HepG2 (cell line): Measurements from ENCODE around the gene TRABD. TPM values are rescaled to one million over a fixed set of nuclear protein-coding genes. Genes with fewer than 3 reads are reported as not detected.
A peak's percentile ranks its signal among the peaks of the same experiment; 100 is the strongest.

ENCODE experiments used
- BRD4 ChIP-seq: sonication (generic); formaldehyde crosslinking; IDR thresholded peaks from 2 replicates; pipeline ENCODE4 v1.4.0; 2020; ENCODE audit warnings: missing genetic modification reagents
- DPF2 ChIP-seq: sonication (generic); formaldehyde crosslinking; IDR thresholded peaks from 2 replicates; pipeline ENCODE4 v1.4.0; 2020; ENCODE audit warnings: mild to moderate bottlenecking, low read depth, missing genetic modification reagents, borderline replicate concordance
- FIP1L1 ChIP-seq: fragments of 200-400 bp; formaldehyde crosslinking; IDR thresholded peaks from 2 replicates; pipeline ENCODE4 v1.6.1; 2018; ENCODE audit warnings: low read depth, mild to moderate bottlenecking, low read length, moderate library complexity, borderline replicate concordance; ENCODE audit not compliant: insufficient read depth
- GRHL1 ChIP-seq: sonication (generic); formaldehyde crosslinking; conservative IDR thresholded peaks from 2 replicates; pipeline ENCODE4 v1.8.0; 2022; ENCODE audit warnings: missing genetic modification reagents
- IRF2 ChIP-seq: IDR thresholded peaks from 2 replicates; pipeline ENCODE4 v1.6.1; 2018; ENCODE audit warnings: missing genetic modification reagents, missing compliant biosample characterization
- MXD4 ChIP-seq: IDR thresholded peaks from 2 replicates; pipeline ENCODE4 v1.6.1; 2016; ENCODE audit warnings: mild to moderate bottlenecking, missing biosample characterization, missing genetic modification reagents
- MXI1 ChIP-seq: IDR thresholded peaks from 3 replicates; pipeline ENCODE4 v1.6.1; 2012; ENCODE audit warnings: low read depth, low read length, inconsistent platforms, borderline replicate concordance
- NAIF1 ChIP-seq: sonication (generic); formaldehyde crosslinking; IDR thresholded peaks from 2 replicates; pipeline ENCODE4 v1.5.0; 2020; ENCODE audit warnings: mild to moderate bottlenecking, missing genetic modification reagents, borderline replicate concordance
- RARG ChIP-seq: sonication (generic); formaldehyde crosslinking; IDR thresholded peaks from 2 replicates; pipeline ENCODE4 v1.4.0; 2020; ENCODE audit warnings: low read depth, mild to moderate bottlenecking, missing genetic modification reagents
- SCMH1 ChIP-seq: sonication (generic); formaldehyde crosslinking; IDR thresholded peaks from 2 replicates; pipeline ENCODE4 v1.9.0; 2021; ENCODE audit warnings: missing genetic modification reagents, mild to moderate bottlenecking, borderline replicate concordance
- THAP11 ChIP-seq: IDR thresholded peaks from 2 replicates; pipeline ENCODE4 v1.6.1; 2016; ENCODE audit warnings: missing biosample characterization, missing genetic modification reagents
- THAP9 ChIP-seq: sonication (generic); formaldehyde crosslinking; IDR thresholded peaks from 2 replicates; pipeline ENCODE4; 2020; ENCODE audit warnings: missing genetic modification reagents, mild to moderate bottlenecking, borderline replicate concordance
- TMF1 ChIP-seq: sonication (generic); formaldehyde crosslinking; IDR thresholded peaks from 2 replicates; pipeline ENCODE4 v1.8.1; 2022; ENCODE audit warnings: low read depth, missing genetic modification reagents
- TRIM24 ChIP-seq: sonication (generic); formaldehyde crosslinking; IDR thresholded peaks from 2 replicates; pipeline ENCODE4 v1.8.0; 2022; ENCODE audit warnings: mild to moderate bottlenecking, missing genetic modification reagents
- ZFX ChIP-seq: sonication (generic); formaldehyde crosslinking; IDR thresholded peaks from 2 replicates; pipeline ENCODE4 v1.4.0; 2020; ENCODE audit warnings: mild to moderate bottlenecking, low read depth, missing genetic modification reagents, moderate library complexity
- ZNF260 ChIP-seq: sonication (generic); formaldehyde crosslinking; IDR thresholded peaks from 2 replicates; pipeline ENCODE4 v1.4.0; 2020; ENCODE audit warnings: missing genetic modification reagents, low read depth, mild to moderate bottlenecking, borderline replicate concordance
- ZNF7 ChIP-seq: IDR thresholded peaks from 2 replicates; pipeline ENCODE4 v1.6.1; 2016; ENCODE audit warnings: missing biosample characterization, missing genetic modification reagents
- polyA plus RNA-seq, 8 experiments: library from polyadenylated mRNA; depleted of rRNA in 3 of 8; stranded (reverse) in 7 of 8; unstranded in 1 of 8; fragments of >200 nt; fragmentation: Illumina TruSeq in 4 of 8; extraction: Trizol in 4 of 8; gene quantifications; 2 replicates each; pipeline versions ENCODE4 v1.2.1 to v1.2.3, GENCODE V29; 2011 to 2016; ENCODE audit warnings: low read depth in 4 of 8, missing spikeins in 1 of 8, mixed read lengths in 1 of 8; ENCODE audit not compliant: insufficient read depth in 1 of 8
- total RNA-seq, 5 experiments: library from RNA; depleted of rRNA; stranded (reverse); fragments of >200 nt; fragmentation: Illumina TruSeq; extraction: Trizol; gene quantifications; 2 replicates each; pipeline ENCODE4 v1.2.3, GENCODE V29; 2016; ENCODE audit warnings: low read depth in 1 of 5
- TF ChIP-seq, protein P1 (sequence below): sonication (generic); formaldehyde crosslinking; IDR thresholded peaks from 2 replicates; pipeline ENCODE4 v1.4.0; 2020; ENCODE audit warnings: missing genetic modification reagents, borderline replicate concordance
- TF ChIP-seq, protein P2 (sequence below): IDR thresholded peaks from 2 replicates; pipeline ENCODE4 v1.6.1; 2016; ENCODE audit warnings: low read depth, control low read depth
- TF ChIP-seq, protein P3 (sequence below): IDR thresholded peaks from 2 replicates; pipeline ENCODE4 v1.6.1; 2016; ENCODE audit warnings: missing compliant biosample characterization, missing genetic modification reagents, borderline replicate concordance

The TRABD gene
- total and polyA plus RNA-seq, 2 of the 13 experiments (the other 11 are each of a cell fraction or from before 2014, with no cell fraction given), result 21.5 to 28.9 TPM

DNA sequence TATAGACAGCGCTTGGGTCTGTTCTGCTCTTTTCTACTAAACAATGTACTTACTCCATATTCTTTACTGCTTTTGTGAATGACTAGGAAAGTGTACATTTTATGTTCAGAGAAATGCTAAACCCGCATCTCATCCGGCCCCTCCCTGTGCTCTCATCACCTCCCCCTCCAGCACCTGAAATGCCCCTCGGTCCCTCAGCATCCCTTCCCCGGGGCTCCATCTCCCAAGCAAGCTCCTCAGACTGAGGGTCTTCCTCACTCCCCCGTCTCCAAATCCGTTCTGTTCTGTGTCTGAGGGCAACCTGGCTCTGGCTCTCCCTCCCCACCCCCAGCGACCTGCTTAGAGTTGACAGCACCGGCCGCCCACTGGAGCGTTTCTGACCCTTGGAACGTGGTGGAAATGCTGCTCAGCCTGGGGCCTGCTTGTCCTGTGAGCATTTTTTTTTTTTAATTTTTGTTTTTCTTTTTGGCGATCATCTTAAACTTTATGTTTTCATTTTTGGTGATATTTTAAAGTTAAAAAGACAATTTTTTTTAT, 16.5 kb downstream of the TRABD start (continued):
- TF ChIP-seq THAP9 (CRISPR knock-in tag), result no peak
- TF ChIP-seq TMF1 (CRISPR knock-in tag), result no peak
- TF ChIP-seq, protein P1, sequence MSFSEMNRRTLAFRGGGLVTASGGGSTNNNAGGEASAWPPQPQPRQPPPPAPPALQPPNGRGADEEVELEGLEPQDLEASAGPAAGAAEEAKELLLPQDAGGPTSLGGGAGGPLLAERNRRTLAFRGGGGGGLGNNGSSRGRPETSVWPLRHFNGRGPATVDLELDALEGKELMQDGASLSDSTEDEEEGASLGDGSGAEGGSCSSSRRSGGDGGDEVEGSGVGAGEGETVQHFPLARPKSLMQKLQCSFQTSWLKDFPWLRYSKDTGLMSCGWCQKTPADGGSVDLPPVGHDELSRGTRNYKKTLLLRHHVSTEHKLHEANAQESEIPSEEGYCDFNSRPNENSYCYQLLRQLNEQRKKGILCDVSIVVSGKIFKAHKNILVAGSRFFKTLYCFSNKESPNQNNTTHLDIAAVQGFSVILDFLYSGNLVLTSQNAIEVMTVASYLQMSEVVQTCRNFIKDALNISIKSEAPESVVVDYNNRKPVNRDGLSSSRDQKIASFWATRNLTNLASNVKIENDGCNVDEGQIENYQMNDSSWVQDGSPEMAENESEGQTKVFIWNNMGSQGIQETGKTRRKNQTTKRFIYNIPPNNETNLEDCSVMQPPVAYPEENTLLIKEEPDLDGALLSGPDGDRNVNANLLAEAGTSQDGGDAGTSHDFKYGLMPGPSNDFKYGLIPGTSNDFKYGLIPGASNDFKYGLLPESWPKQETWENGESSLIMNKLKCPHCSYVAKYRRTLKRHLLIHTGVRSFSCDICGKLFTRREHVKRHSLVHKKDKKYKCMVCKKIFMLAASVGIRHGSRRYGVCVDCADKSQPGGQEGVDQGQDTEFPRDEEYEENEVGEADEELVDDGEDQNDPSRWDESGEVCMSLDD, result no peak
- TF ChIP-seq, protein P2, sequence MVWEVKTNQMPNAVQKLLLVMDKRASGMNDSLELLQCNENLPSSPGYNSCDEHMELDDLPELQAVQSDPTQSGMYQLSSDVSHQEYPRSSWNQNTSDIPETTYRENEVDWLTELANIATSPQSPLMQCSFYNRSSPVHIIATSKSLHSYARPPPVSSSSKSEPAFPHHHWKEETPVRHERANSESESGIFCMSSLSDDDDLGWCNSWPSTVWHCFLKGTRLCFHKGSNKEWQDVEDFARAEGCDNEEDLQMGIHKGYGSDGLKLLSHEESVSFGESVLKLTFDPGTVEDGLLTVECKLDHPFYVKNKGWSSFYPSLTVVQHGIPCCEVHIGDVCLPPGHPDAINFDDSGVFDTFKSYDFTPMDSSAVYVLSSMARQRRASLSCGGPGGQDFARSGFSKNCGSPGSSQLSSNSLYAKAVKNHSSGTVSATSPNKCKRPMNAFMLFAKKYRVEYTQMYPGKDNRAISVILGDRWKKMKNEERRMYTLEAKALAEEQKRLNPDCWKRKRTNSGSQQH, result no peak
- TF ChIP-seq FIP1L1, result no peak
- TF ChIP-seq THAP11 (CRISPR knock-in tag), result 0 out of 2 replicates have a peak, but pooled peaks have one; percentile 14
- TF ChIP-seq BRD4 (CRISPR knock-in tag), result no peak
- peak; percentile 35 for TF ChIP-seq ZFX (CRISPR knock-in tag)
- no peak for TF ChIP-seq DPF2 (CRISPR knock-in tag)
- TF ChIP-seq MXI1, result peak; percentile 22; the same call in 1 of the 3 replicates
- TF ChIP-seq NAIF1 (CRISPR knock-in tag), result 0 out of 2 replicates have a peak, but pooled peaks have one; percentile 38
- no peak for TF ChIP-seq GRHL1
- TF ChIP-seq, protein P3, sequence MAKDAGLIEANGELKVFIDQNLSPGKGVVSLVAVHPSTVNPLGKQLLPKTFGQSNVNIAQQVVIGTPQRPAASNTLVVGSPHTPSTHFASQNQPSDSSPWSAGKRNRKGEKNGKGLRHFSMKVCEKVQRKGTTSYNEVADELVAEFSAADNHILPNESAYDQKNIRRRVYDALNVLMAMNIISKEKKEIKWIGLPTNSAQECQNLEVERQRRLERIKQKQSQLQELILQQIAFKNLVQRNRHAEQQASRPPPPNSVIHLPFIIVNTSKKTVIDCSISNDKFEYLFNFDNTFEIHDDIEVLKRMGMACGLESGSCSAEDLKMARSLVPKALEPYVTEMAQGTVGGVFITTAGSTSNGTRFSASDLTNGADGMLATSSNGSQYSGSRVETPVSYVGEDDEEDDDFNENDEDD (CRISPR knock-in tag), result no peak
- TF ChIP-seq ZNF7 (CRISPR knock-in tag), result no peak
- no peak for TF ChIP-seq SCMH1 (CRISPR knock-in tag)
- no peak for TF ChIP-seq ZNF260
- TF ChIP-seq MXD4 (CRISPR knock-in tag), result no peak
- TF ChIP-seq TRIM24 (CRISPR knock-in tag), result no peak
- no peak for TF ChIP-seq RARG (CRISPR knock-in tag)
- no peak for TF ChIP-seq IRF2
